ENCODE measurements around the gene MAGI1.

The MAGI1 gene

DNA sequence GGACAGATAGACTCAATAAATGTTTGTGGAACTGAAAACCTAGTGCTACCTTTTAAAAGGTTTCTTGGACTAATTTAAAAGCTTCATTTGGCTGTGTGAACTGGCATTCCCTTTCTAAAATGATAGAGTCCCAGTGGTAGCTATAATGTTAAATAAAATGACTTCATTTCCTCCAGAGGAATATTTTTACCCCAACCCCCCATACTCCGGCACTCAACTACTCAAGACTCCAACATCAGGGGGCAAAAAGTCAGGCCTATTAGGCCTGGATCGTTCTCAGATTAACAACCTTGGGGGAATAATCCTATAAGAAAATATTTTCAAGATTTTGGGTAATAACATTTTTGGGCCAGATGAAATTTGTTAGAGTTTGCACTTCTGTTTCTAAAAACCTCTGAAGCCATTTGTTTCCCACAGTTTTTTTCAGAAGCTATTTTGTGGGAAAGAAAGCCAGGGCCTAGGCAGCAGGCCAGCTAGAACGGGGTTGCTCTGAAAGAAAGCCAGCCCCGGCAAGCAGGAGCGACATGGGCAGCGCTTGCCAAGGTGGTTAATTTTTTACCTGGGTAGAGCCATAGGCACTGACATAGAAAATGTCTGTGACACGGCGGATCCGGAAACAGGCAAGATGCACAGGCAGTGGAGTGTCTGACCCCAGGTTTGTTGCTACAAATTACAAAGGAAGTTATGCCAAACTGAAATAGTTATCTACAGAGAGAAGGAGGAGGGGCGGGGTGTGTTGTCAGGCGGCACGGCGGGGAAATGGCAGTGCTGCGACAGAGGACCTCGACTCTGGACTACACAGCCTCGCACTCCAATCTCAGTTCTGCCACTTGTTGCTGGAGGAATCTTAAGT is 84.6 kb downstream of the MAGI1 start:
- no peak for DNase-seq (ENCODE audit: extremely low read depth, low read depth)
- no peak for TF ChIP-seq CTCF (IDR thresholded peaks at IDR 0.05; ENCODE audit: low read depth, low read length)

- no peak for TF ChIP-seq CTCF (IDR thresholded peaks at IDR 0.05; ENCODE audit: low read depth, low read length)
- DNase-seq (ENCODE audit: extremely low read depth, low read depth), result no peak
Measured at GRCh38 chr3:65953301-65953812, 85.4 kb downstream of the MAGI1 start.

- no peak for TF ChIP-seq CTCF (IDR thresholded peaks at IDR 0.05; ENCODE audit: low read depth, low read length)
- DNase-seq (ENCODE audit: extremely low read depth, low read depth), result no peak
Measured at GRCh38 chr3:65952842-65953241, 85.9 kb downstream of the MAGI1 start.

- no peak for TF ChIP-seq CTCF (IDR thresholded peaks at IDR 0.05; ENCODE audit: low read depth, low read length)
- DNase-seq (ENCODE audit: extremely low read depth, low read depth), result no peak
Measured at GRCh38 chr3:65951836-65952505, 86.7 kb downstream of the MAGI1 start.

DNA sequence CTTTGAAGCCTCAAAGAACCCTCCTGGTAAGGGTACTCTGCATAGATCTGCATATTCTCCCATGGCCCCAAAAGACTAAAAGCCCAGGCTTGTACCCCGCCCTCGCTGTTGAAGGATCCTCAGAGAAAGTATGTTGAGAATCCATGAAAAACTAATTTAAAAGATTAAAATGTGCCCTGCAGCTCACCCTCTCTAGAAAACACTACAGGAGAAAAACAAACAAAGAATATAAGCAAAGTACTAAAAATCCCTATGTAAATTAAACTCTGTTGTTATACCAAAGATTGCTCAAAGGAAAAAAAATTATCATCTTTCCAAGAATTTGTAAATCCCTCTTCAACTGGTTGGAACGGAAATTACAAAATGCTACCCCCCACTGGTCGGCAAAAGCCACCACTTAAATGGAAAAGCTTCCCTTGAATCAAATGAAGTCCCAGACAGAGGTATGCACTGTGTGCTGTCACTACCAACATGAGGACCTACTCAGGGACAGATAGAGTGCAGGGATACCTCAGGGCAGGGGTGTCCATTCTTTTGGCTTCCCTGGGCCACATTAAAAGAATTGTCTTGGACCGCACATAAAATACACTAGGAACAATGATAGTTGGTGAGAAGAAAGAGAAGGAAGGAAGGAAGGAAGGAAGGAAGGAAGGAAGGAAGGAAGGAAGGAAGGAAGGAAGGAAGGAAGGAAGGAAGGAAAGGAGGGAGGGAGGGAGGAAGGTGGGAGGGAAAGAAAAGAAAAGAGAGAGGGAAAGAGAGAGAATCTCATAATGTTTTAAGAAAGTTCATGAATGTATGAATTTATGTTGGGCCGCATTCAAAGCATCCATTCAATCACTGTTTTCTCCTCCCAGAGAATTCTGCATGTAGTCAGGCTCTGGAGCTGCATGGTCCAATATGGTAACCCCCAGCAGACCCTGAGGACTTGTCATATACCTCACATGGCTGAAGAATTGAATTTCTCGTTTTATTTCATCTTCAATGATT is 88.1 kb downstream of the MAGI1 start:
- no peak for TF ChIP-seq CTCF (IDR thresholded peaks at IDR 0.05; ENCODE audit: low read depth, low read length)
- DNase-seq (ENCODE audit: extremely low read depth, low read depth), result no peak

DNA sequence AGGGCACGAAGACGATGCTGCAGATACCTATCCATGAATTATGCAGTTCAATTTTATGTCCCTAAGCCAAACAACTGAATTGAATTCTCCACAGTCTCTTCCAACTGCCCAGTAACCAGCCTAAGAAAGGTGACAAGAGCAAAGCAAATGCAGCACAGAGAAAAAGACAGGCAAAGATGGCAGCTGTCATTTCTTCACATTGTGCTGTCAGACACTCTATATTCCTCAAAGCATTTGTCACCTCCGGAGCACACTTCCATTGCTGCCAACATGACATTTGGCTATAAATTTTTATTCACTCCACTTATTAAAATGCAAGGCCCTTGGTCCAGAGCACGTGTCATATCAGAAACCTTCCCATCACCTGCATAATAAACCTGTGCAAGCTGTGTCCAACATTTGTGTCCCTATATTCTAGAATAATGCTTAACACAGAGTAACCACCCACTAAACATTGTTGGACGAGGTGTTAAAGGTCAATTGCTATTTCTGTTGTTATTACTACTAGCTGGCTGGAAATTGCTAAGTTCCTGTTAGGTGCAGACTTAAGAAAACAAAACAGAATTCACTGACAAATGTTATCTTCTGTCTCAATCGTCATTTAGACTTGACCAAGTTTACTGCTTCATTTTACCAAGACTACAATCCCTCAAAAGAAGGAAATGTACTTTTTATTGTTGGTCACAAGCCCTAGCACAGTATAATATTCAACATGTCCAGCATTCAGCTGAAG is 89.7 kb downstream of the MAGI1 start:
- TF ChIP-seq CTCF (IDR thresholded peaks at IDR 0.05; ENCODE audit: low read depth, low read length), result no peak
- no peak for DNase-seq (ENCODE audit: extremely low read depth, low read depth)
